ENCODE measurements around the gene CDH4. TPM values are rescaled to one million over a fixed set of nuclear protein-coding genes. Genes with fewer than 3 reads are reported as not detected.

Gene CDH4
- total and polyA plus RNA-seq, 2 donors: 0.04 to 0.42 TPM

GRCh38 chr20:61956396-61957342 lies 704.6 kb downstream of the CDH4 start:
- H3K27ac ChIP-seq (ENCODE audit: low read depth): no peak overlapping the region
- 39% methylated on average over 12 of the region's 12 CpGs for WGBS

GRCh38 chr20:61957961-61958715 lies 706.1 kb downstream of the CDH4 start:
- WGBS: 85% methylated on average over 12 of the region's 12 CpGs
- no peak for DNase-seq (ENCODE audit: extremely low spot score)
- no peak overlapping the region for H3K4me3 ChIP-seq (ENCODE audit: low read depth, low read length)
- H3K36me3 ChIP-seq (ENCODE audit: insufficient read depth): no peaks in the 10 kb centered on the region
- H3K27ac ChIP-seq (ENCODE audit: low read depth): no peak overlapping the region
- H3K4me1 ChIP-seq (ENCODE audit: insufficient read depth): no peaks in the 10 kb centered on the region

More at GRCh38 chr20:61956396-61957342, 704.6 kb downstream of the CDH4 start:
- Histone ChIP-seq H3K4me1 (ENCODE audit: insufficient read depth) (no peaks in the 10 kb centered on the region), H3K4me3 (ENCODE audit: low read depth, low read length) (no peak overlapping the region), H3K36me3 (ENCODE audit: insufficient read depth) (no peaks in the 10 kb centered on the region)
- peak; percentile 21 for DNase-seq (ENCODE audit: extremely low spot score)

- Histone ChIP-seq H3K4me3 (ENCODE audit: low read depth, low read length) (no peak overlapping the region), H3K4me1 (ENCODE audit: insufficient read depth) (no peaks in the 10 kb centered on the region), H3K27ac (ENCODE audit: low read depth) (no peak overlapping the region), H3K36me3 (ENCODE audit: insufficient read depth) (no peaks in the 10 kb centered on the region)
- WGBS: 65% methylated on average over 22 of the region's 22 CpGs
- no peak for DNase-seq (ENCODE audit: extremely low spot score)
These were observed 707.0 kb downstream of the CDH4 start for GRCh38 chr20:61958773-61959700.

- H3K36me3 ChIP-seq (ENCODE audit: insufficient read depth): no peaks in the 10 kb centered on the region
- H3K4me1 ChIP-seq (ENCODE audit: insufficient read depth): no peaks in the 10 kb centered on the region
- WGBS: 94% methylated on average over 12 of the region's 12 CpGs
- DNase-seq (ENCODE audit: extremely low spot score): no peak
- no peak overlapping the region for H3K27ac ChIP-seq (ENCODE audit: low read depth)
- H3K4me3 ChIP-seq (ENCODE audit: low read depth, low read length): no peak overlapping the region
These were observed 708.8 kb downstream of the CDH4 start for GRCh38 chr20:61960836-61961235.

- H3K36me3 ChIP-seq (ENCODE audit: insufficient read depth): no peaks in the 10 kb centered on the region
- DNase-seq (ENCODE audit: extremely low spot score): no peak
- 68% methylated on average over 9 of the region's 9 CpGs for WGBS
These were observed 711.1 kb downstream of the CDH4 start for GRCh38 chr20:61963149-61963548.

GRCh38 chr20:61963885-61964674 lies 712.0 kb downstream of the CDH4 start:
- Histone ChIP-seq H3K27ac (ENCODE audit: low read depth) (no peak overlapping the region), H3K4me1 (ENCODE audit: insufficient read depth) (no peaks in the 10 kb centered on the region), H3K4me3 (ENCODE audit: low read depth, low read length) (no peak overlapping the region), H3K36me3 (ENCODE audit: insufficient read depth) (no peaks in the 10 kb centered on the region)
- WGBS: 84% methylated on average over 8 of the region's 8 CpGs
- no peak for DNase-seq (ENCODE audit: extremely low spot score)

More at GRCh38 chr20:61963149-61963548, 711.1 kb downstream of the CDH4 start:
- no peak overlapping the region for H3K27ac ChIP-seq (ENCODE audit: low read depth)
- H3K4me3 ChIP-seq (ENCODE audit: low read depth, low read length): no peak overlapping the region
- H3K4me1 ChIP-seq (ENCODE audit: insufficient read depth): no peaks in the 10 kb centered on the region

GRCh38 chr20:61964675-61965605 lies 712.9 kb downstream of the CDH4 start:
- no peak for DNase-seq (ENCODE audit: extremely low spot score)
- Histone ChIP-seq H3K4me1 (ENCODE audit: insufficient read depth) (no peaks in the 10 kb centered on the region), H3K27ac (ENCODE audit: low read depth) (no peak overlapping the region), H3K36me3 (ENCODE audit: insufficient read depth) (no peaks in the 10 kb centered on the region), H3K4me3 (ENCODE audit: low read depth, low read length) (no peak overlapping the region)
- WGBS: 32% methylated on average over 41 of the region's 41 CpGs

- Histone ChIP-seq H3K4me1 (ENCODE audit: insufficient read depth) (no peaks in the 10 kb centered on the region), H3K27ac (ENCODE audit: low read depth) (no peak overlapping the region), H3K4me3 (ENCODE audit: low read depth, low read length) (no peak overlapping the region), H3K36me3 (ENCODE audit: insufficient read depth) (no peaks in the 10 kb centered on the region)
- no peak for DNase-seq (ENCODE audit: extremely low spot score)
- 13% methylated on average over 49 of the region's 49 CpGs for WGBS
These were observed 713.8 kb downstream of the CDH4 start for GRCh38 chr20:61965606-61966491.

- 79% methylated on average over 25 of the region's 25 CpGs for WGBS
- DNase-seq (ENCODE audit: extremely low spot score): no peak
These were observed 714.6 kb downstream of the CDH4 start for GRCh38 chr20:61966492-61967244.

GRCh38 chr20:61967300-61967699 lies 715.2 kb downstream of the CDH4 start:
- 60% methylated on average over 7 of the region's 7 CpGs for WGBS

More at GRCh38 chr20:61966492-61967244, 714.6 kb downstream of the CDH4 start:
- Histone ChIP-seq H3K4me3 (ENCODE audit: low read depth, low read length) (no peak overlapping the region), H3K36me3 (ENCODE audit: insufficient read depth) (no peaks in the 10 kb centered on the region), H3K4me1 (ENCODE audit: insufficient read depth) (no peaks in the 10 kb centered on the region), H3K27ac (ENCODE audit: low read depth) (no peak overlapping the region)

More at GRCh38 chr20:61967300-61967699, 715.2 kb downstream of the CDH4 start:
- no peak overlapping the region for H3K4me3 ChIP-seq (ENCODE audit: low read depth, low read length)
- DNase-seq (ENCODE audit: extremely low spot score): no peak
- H3K4me1 ChIP-seq (ENCODE audit: insufficient read depth): no peaks in the 10 kb centered on the region
- H3K27ac ChIP-seq (ENCODE audit: low read depth): no peak overlapping the region
- no peaks in the 10 kb centered on the region for H3K36me3 ChIP-seq (ENCODE audit: insufficient read depth)

All from urinary bladder (tissue), 4 donors.